Fibroblast of skin of abdomen (primary cell): ENCODE measurements around the gene TRPC5OS. TPM values are rescaled to one million over a fixed set of nuclear protein-coding genes. Genes with fewer than 3 reads are reported as not detected.

ENCODE experiments used
- DNase-seq: peaks from one replicate; pipeline ENCODE4 v3.0.0-alpha.2; 2013
- polyA plus RNA-seq, 2 experiments: library from polyadenylated mRNA; unstranded; fragments of 120-200 nt; gene quantifications; one replicate each; pipeline ENCODE4 v1.2.1, GENCODE V29; 2013; ENCODE audit not compliant: insufficient read length in 2 of 2

TRPC5OS gene
- not detected for polyA plus RNA-seq (2013, experiment 1 of 2; ENCODE audit: insufficient read length)
- polyA plus RNA-seq (2013, experiment 2 of 2; ENCODE audit: insufficient read length) = not detected

- DNase-seq = no peak
Measured at GRCh38 chrX:111875881-111876280, at the start of gene TRPC5OS. TRPC5OS (plus strand) TSS chrX:111876181; CDS start chrX:111901850, 25,669 bp downstream.

GRCh38 chrX:111829345-111829744, 46.6 kb upstream of the TRPC5OS start:
- DNase-seq = no peak

- DNase-seq = no peak
Measured at GRCh38 chrX:111830571-111830970, 45.4 kb upstream of the TRPC5OS start.

- DNase-seq = no peak
Measured at GRCh38 chrX:111831343-111831742, 44.6 kb upstream of the TRPC5OS start.

- no peak for DNase-seq
Measured at GRCh38 chrX:111837197-111837596, 38.8 kb upstream of the TRPC5OS start.

- no peak for DNase-seq
Measured at GRCh38 chrX:111847491-111848133, 28.4 kb upstream of the TRPC5OS start.

- DNase-seq = no peak
Measured at GRCh38 chrX:111848541-111848940, 27.4 kb upstream of the TRPC5OS start.

- DNase-seq = peak; percentile 59
Measured at GRCh38 chrX:111850975-111851374, 25.0 kb upstream of the TRPC5OS start.

- DNase-seq = no peak
Measured at GRCh38 chrX:111854556-111855490, 21.2 kb upstream of the TRPC5OS start.

- no peak for DNase-seq
Measured at GRCh38 chrX:111857534-111858060, 18.4 kb upstream of the TRPC5OS start.

- DNase-seq = no peak
Measured at GRCh38 chrX:111861605-111862004, 14.4 kb upstream of the TRPC5OS start.

GRCh38 chrX:111867236-111867635, 8.7 kb upstream of the TRPC5OS start:
- DNase-seq = no peak

- DNase-seq = peak; percentile 6
Measured at GRCh38 chrX:111868726-111869638, 7.0 kb upstream of the TRPC5OS start.

- peak; percentile 52 for DNase-seq
Measured at GRCh38 chrX:111869639-111870034, 6.3 kb upstream of the TRPC5OS start.

- no peak for DNase-seq
Measured at GRCh38 chrX:111874241-111874640, 1.7 kb upstream of the TRPC5OS start.

- DNase-seq = no peak
Measured at GRCh38 chrX:111876646-111877045, 665 bp downstream of the TRPC5OS start.

- DNase-seq = no peak
Measured at GRCh38 chrX:111877681-111878080, 1.7 kb downstream of the TRPC5OS start.

- DNase-seq = no peak
Measured at GRCh38 chrX:111880735-111881134, 4.8 kb downstream of the TRPC5OS start.

- DNase-seq = no peak
Measured at GRCh38 chrX:111881715-111882114, 5.7 kb downstream of the TRPC5OS start.

- DNase-seq = no peak
Measured at GRCh38 chrX:111886678-111887077, 10.7 kb downstream of the TRPC5OS start.

- DNase-seq = no peak
Measured at GRCh38 chrX:111888600-111888999, 12.6 kb downstream of the TRPC5OS start.

- DNase-seq = no peak
Measured at GRCh38 chrX:111892375-111892774, 16.4 kb downstream of the TRPC5OS start.
